K562 (cell line): ENCODE data around the gene CPNE2. TPM values are rescaled to one million over a fixed set of nuclear protein-coding genes. Genes with fewer than 3 reads are reported as not detected.
A peak's percentile ranks its signal among the peaks of the same experiment; 100 is the strongest.

Experiments used
- ATAC-seq: fragments of 200-7000 bp; cut with Tn5 transposase; 3 replicates; pipeline ENCODE4 v1.9.1; 2020; ENCODE audit warnings: moderate library complexity
- BruUV-seq: library from RNA; stranded (reverse); fragments of 400-500 nt; replicated peaks from 2 replicates; lab custom pipeline; 2021; lab: Mats Ljungman, UMichigan
- CTCF ChIA-PET: fragments of 300-600 bp; formaldehyde crosslinking; extraction: SDS; loops from one replicate; lab custom pipeline; 2021; ENCODE audit warnings: low intra/inter-chr PET ratio; lab: Yijun Ruan, JAX
- POLR2A ChIA-PET: fragments of 300-600, 350-650 bp; sonication (Branson Sonifier 250); formaldehyde crosslinking; extraction: SDS; loops from one replicate; lab custom pipeline; 2021; ENCODE audit warnings: antibody characterized with exemption, inconsistent platforms; lab: Yijun Ruan, JAX
- DNase-seq, 4 experiments: peaks; one replicate each; pipeline versions ENCODE4 v3.0.0 to v3.0.0-alpha.2; 2011 to 2018; ENCODE audit warnings: low spot score in 3 of 4, mixed read lengths in 3 of 4; ENCODE audit errors: extremely low read depth in 1 of 4
- FAIRE-seq: peaks from 2 replicates; lab custom pipeline; 2011; peaks lifted over from hg19 to GRCh38; lab: Jason Lieb, UNC
- H2AFZ ChIP-seq: 2 replicates; pipeline ENCODE4 v1.6.0; 2011; ENCODE audit warnings: low read depth, low read length, control low read depth, inconsistent platforms
- H3K27ac ChIP-seq: fragments of 200-600 bp; 3 replicates; pipeline ENCODE4 v1.8.0; 2011; ENCODE audit warnings: low read depth, mild to moderate bottlenecking, control low read depth, inconsistent platforms, low read length, moderate library complexity, mixed read lengths; ENCODE audit errors: extremely low read depth
- H3K27me3 ChIP-seq, 2 experiments: fragments of 300-600 bp in 1 of 2; 2 replicates in 1 of 2; 3 replicates in 1 of 2; pipeline versions ENCODE4 v1.6.0 to v1.8.0; 2011; ENCODE audit warnings: inconsistent platforms in 2 of 2, low read length in 2 of 2, mild to moderate bottlenecking in 1 of 2, mixed read lengths in 1 of 2, moderate library complexity in 1 of 2; ENCODE audit not compliant: control insufficient read depth in 2 of 2, insufficient read depth in 2 of 2
- H3K36me3 ChIP-seq: fragments of 300-600 bp; 3 replicates; pipeline ENCODE4 v1.8.0; 2011; ENCODE audit warnings: mild to moderate bottlenecking, low read length, inconsistent platforms; ENCODE audit not compliant: control insufficient read depth, insufficient read depth
- H3K4me1 ChIP-seq, 2 experiments: fragments of 200-600 bp in 1 of 2; replicated peaks in 1 of 2; 2 replicates in 1 of 2; 3 replicates in 1 of 2; pipeline versions ENCODE4 v1.5.1 to v1.8.0; 2011; ENCODE audit warnings: inconsistent platforms in 2 of 2, low read length in 2 of 2, mild to moderate bottlenecking in 1 of 2, mixed read lengths in 1 of 2, moderate library complexity in 1 of 2; ENCODE audit not compliant: control insufficient read depth in 2 of 2, insufficient read depth in 2 of 2
- H3K4me2 ChIP-seq: 2 replicates; pipeline ENCODE4 v1.6.1; 2011; ENCODE audit warnings: low read length, control low read depth, inconsistent platforms, mixed read lengths; ENCODE audit not compliant: insufficient read depth
- H3K4me3 ChIP-seq: fragments of 200-600 bp; sonication (generic), shearing (Covaris generic); 2 replicates; pipeline ENCODE4 v1.5.1; 2016; ENCODE audit warnings: control low read depth, inconsistent platforms
- H3K79me2 ChIP-seq: fragments of 200-600 bp; 3 replicates; pipeline ENCODE4 v1.8.0; 2011; ENCODE audit warnings: low read length, inconsistent platforms; ENCODE audit not compliant: control insufficient read depth, insufficient read depth
- H3K9ac ChIP-seq, 2 experiments: 2 replicates each; pipeline versions ENCODE4 v1.6.0 to v1.6.1; 2011; ENCODE audit warnings: low read depth in 2 of 2, low read length in 2 of 2, control low read depth in 1 of 2, inconsistent platforms in 1 of 2, mild to moderate bottlenecking in 1 of 2, mixed read lengths in 1 of 2; ENCODE audit not compliant: insufficient read depth in 1 of 2
- H3K9me1 ChIP-seq: one replicate; pipeline ENCODE4 v1.6.0; 2011; ENCODE audit warnings: inconsistent platforms, mild to moderate bottlenecking, low read length, moderate library complexity; ENCODE audit not compliant: control insufficient read depth, insufficient read depth
- H3K9me3 ChIP-seq: replicated peaks from 2 replicates; pipeline ENCODE4 v1.5.1; 2011; ENCODE audit warnings: low read depth, low read length, inconsistent platforms; ENCODE audit not compliant: control insufficient read depth, insufficient read depth
- H4K20me1 ChIP-seq: replicated peaks from 2 replicates; pipeline ENCODE4 v1.6.1; 2011; ENCODE audit warnings: low read length, inconsistent platforms, mixed read lengths; ENCODE audit not compliant: control insufficient read depth, insufficient read depth
- E2F6 ChIP-seq, 2 experiments: IDR thresholded peaks; 2 replicates each; pipeline ENCODE4 v1.6.1; 2011; ENCODE audit warnings: borderline replicate concordance in 1 of 2, control low read depth in 1 of 2, low read depth in 1 of 2, low read length in 1 of 2, mild to moderate bottlenecking in 1 of 2, mixed read lengths in 1 of 2, moderate library complexity in 1 of 2; ENCODE audit not compliant: insufficient read depth in 1 of 2, insufficient read length in 1 of 2, poor library complexity in 1 of 2, severe bottlenecking in 1 of 2; ENCODE audit errors: extremely low read depth in 1 of 2
- FIP1L1 ChIP-seq: fragments of 200-400 bp; formaldehyde crosslinking; IDR thresholded peaks from 2 replicates; pipeline ENCODE4 v1.6.1; 2018; ENCODE audit warnings: mild to moderate bottlenecking, low read depth, low read length; ENCODE audit not compliant: poor library complexity, severe bottlenecking
- MITF ChIP-seq: IDR thresholded peaks from 2 replicates; pipeline ENCODE4 v1.6.1; 2014; ENCODE audit warnings: antibody characterized with exemption
- MTF1 ChIP-seq: fragments of 250-450 bp; sonication (Bioruptor Pico); IDR thresholded peaks from 2 replicates; pipeline ENCODE4 v1.9.0; 2021; ENCODE audit warnings: moderate library complexity, mild to moderate bottlenecking, inconsistent platforms, borderline replicate concordance
- STAT5A ChIP-seq: IDR thresholded peaks from 2 replicates; pipeline ENCODE4 v1.6.1; 2012; ENCODE audit warnings: low read length, inconsistent platforms, borderline replicate concordance
- ZFP30 ChIP-seq: fragments of 250-450 bp; sonication (Bioruptor Pico); IDR thresholded peaks from 2 replicates; pipeline ENCODE4 v1.8.0; 2022; ENCODE audit warnings: moderate library complexity, mild to moderate bottlenecking, inconsistent platforms, borderline replicate concordance
- WGBS: fragments of 100-300 bp; shearing (Covaris generic); methylation state at CpG from one replicate; pipeline ENCODE4 v1.1.6; 2016; ENCODE audit warnings: low coverage, mixed read lengths; ENCODE audit not compliant: insufficient coverage; ENCODE audit errors: missing lambda C conversion rate; 5-methylcytosine and 5-hydroxymethylcytosine counted together
- in situ Hi-C: fragments of 300-500 bp; cut with MboI; formaldehyde crosslinking; loops from 4 replicates; pipeline ENCODE4 v1.15.0; 2018; ENCODE audit warnings: inconsistent platforms, mixed read lengths
- intact Hi-C: fragments of 100-400 bp; cut with micrococcal nuclease; formaldehyde crosslinking; loops from 2 replicates; pipeline ENCODE4 v1.14.2; 2022
- polyA plus RNA-seq, 8 experiments: library from polyadenylated mRNA; depleted of rRNA in 4 of 8; stranded (reverse) in 5 of 8; unstranded in 3 of 8; fragments of >200 nt; fragmentation: Nextera tagmentation in 2 of 8; fragmentation: Illumina TruSeq in 1 of 8; extraction: Ambion mirVana in 2 of 8; extraction: Trizol in 1 of 8; gene quantifications; 2 replicates each; pipeline versions ENCODE4 v1.2.1 to v1.2.3, GENCODE V29; 2011 to 2014; ENCODE audit warnings: inconsistent platforms in 1 of 8, missing spikeins in 1 of 8
- total RNA-seq, 7 experiments: library from RNA; depleted of rRNA in 6 of 7; stranded (reverse); fragments of >200 nt in 6 of 7; fragmentation: Illumina TruSeq in 2 of 7; extraction: Trizol in 2 of 7; gene quantifications; 2 replicates each; pipeline versions ENCODE4 v1.2.1 to v1.2.3, GENCODE V29; 2011 to 2021; ENCODE audit warnings: low replicate concordance in 1 of 7
- TF ChIP-seq, protein P1 (sequence below): fragments of 250-450 bp; sonication (Bioruptor Pico); IDR thresholded peaks from 2 replicates; pipeline ENCODE4 v1.5.0; 2021; ENCODE audit warnings: mild to moderate bottlenecking, borderline replicate concordance
- TF ChIP-seq, protein P2 (sequence below): fragments of 250-450 bp; sonication (Bioruptor Pico); IDR thresholded peaks from 2 replicates; pipeline ENCODE4 v1.4.0; 2020; ENCODE audit warnings: mild to moderate bottlenecking, moderate library complexity
- TF ChIP-seq, protein P3 (sequence below): sonication (generic); formaldehyde crosslinking; IDR thresholded peaks from 2 replicates; pipeline ENCODE4 v1.8.1; 2023; ENCODE audit warnings: mild to moderate bottlenecking, missing genetic modification reagents, moderate library complexity

CPNE2 gene
- total and polyA plus RNA-seq, 9 of the 15 experiments (the other 6 are each of a cell fraction or from before 2014, with no cell fraction given) = 3.0 to 13.9 (median 8.6) TPM

DNA sequence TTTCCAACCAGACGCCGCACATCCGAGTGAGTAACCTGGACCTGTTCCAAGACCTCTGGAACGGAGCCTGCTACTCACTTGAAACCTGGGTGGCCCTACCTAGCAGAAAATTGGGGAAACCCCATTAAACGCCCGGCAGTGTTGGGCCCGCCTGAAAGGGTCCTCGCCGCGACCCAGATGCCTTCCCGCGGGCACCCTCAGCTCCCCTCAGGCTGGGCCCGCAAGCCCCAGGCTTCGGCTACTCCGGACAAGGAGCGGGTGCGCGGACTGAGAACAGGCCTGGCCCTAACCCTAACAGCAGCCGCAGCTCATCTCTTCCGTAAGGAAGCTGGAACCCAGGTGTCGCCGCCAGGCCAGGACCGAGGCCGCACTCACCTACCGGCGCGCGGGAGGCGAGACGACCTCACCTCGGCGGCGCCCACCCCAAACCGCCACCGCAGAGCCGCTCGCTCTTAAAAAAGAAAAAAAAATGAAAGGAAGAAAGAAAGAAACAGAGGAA is 93.1 kb downstream of the CPNE2 start:
- H3K9me1 ChIP-seq = no peaks in the 10 kb centered on the region
- 1% methylated on average over 37 of the region's 37 CpGs for WGBS
- peak overlapping the region; percentile 91 to 97 for H3K9ac ChIP-seq
- peak overlapping the region; percentile 84 for H3K4me2 ChIP-seq
- H3K79me2 ChIP-seq = peaks cover 94% of the 10 kb centered on the region
- peaks cover 6 to 9% of the 10 kb centered on the region in 2 experiments for H3K4me1 ChIP-seq
- H3K27ac ChIP-seq = peak overlapping the region; percentile 93
- ChIA-PET POLR2A (interaction anchor here (0.6 to 1.2 kb wide), 14 partner anchors 8 to 1273 kb away, joined by 3 to 8 read pairs (median 3); partner anchors contain the start of gene ARL2BP), CTCF (interaction anchor here (0.6 kb wide), 1 partner anchor 25 kb away, joined by 3 read pairs; no protein-coding TSS in a partner anchor)
- H2AFZ ChIP-seq = peak overlapping the region; percentile 83
- BruUV-seq = TSS peak; percentile 77
- peaks cover 7% of the 10 kb centered on the region; the same call in 1 of the 3 replicates for H3K36me3 ChIP-seq
- no peaks in the 10 kb centered on the region for H4K20me1 ChIP-seq
- no peak for FAIRE-seq
- peak; percentile 41 for ATAC-seq
- H3K4me3 ChIP-seq = peak overlapping the region; percentile 94
- peak in 3 of 4 experiments; percentile 40 to 55 (median 49) for DNase-seq
- no peaks in the 10 kb centered on the region for H3K27me3 ChIP-seq
- H3K9me3 ChIP-seq = no peaks in the 10 kb centered on the region
- in situ Hi-C loops = no loop called here
- intact Hi-C loops = no loop called here
- TF ChIP-seq, protein P1, sequence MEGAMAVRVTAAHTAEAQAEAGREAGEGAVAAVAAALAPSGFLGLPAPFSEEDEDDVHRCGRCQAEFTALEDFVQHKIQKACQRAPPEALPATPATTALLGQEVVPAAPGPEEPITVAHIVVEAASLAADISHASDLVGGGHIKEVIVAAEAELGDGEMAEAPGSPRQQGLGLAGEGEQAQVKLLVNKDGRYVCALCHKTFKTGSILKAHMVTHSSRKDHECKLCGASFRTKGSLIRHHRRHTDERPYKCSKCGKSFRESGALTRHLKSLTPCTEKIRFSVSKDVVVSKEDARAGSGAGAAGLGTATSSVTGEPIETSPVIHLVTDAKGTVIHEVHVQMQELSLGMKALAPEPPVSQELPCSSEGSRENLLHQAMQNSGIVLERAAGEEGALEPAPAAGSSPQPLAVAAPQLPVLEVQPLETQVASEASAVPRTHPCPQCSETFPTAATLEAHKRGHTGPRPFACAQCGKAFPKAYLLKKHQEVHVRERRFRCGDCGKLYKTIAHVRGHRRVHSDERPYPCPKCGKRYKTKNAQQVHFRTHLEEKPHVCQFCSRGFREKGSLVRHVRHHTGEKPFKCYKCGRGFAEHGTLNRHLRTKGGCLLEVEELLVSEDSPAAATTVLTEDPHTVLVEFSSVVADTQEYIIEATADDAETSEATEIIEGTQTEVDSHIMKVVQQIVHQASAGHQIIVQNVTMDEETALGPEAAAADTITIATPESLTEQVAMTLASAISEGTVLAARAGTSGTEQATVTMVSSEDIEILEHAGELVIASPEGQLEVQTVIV (CRISPR knock-in tag) = no peak
- TF ChIP-seq FIP1L1 (no peak), STAT5A (no peak), ZFP30 (CRISPR knock-in tag) (no peak), MTF1 (no peak), E2F6 (IDR thresholded peaks at IDR 0.05; ENCODE audit: borderline replicate concordance in 1 of 2, extremely low read depth in 1 of 2, insufficient read depth in 1 of 2, insufficient read length in 1 of 2, low read depth in 1 of 2, low read length in 1 of 2, poor library complexity in 1 of 2, severe bottlenecking in 1 of 2) (peak in 1 of 2 experiments; percentile 17), MITF (no peak)
- TF ChIP-seq, protein P2, sequence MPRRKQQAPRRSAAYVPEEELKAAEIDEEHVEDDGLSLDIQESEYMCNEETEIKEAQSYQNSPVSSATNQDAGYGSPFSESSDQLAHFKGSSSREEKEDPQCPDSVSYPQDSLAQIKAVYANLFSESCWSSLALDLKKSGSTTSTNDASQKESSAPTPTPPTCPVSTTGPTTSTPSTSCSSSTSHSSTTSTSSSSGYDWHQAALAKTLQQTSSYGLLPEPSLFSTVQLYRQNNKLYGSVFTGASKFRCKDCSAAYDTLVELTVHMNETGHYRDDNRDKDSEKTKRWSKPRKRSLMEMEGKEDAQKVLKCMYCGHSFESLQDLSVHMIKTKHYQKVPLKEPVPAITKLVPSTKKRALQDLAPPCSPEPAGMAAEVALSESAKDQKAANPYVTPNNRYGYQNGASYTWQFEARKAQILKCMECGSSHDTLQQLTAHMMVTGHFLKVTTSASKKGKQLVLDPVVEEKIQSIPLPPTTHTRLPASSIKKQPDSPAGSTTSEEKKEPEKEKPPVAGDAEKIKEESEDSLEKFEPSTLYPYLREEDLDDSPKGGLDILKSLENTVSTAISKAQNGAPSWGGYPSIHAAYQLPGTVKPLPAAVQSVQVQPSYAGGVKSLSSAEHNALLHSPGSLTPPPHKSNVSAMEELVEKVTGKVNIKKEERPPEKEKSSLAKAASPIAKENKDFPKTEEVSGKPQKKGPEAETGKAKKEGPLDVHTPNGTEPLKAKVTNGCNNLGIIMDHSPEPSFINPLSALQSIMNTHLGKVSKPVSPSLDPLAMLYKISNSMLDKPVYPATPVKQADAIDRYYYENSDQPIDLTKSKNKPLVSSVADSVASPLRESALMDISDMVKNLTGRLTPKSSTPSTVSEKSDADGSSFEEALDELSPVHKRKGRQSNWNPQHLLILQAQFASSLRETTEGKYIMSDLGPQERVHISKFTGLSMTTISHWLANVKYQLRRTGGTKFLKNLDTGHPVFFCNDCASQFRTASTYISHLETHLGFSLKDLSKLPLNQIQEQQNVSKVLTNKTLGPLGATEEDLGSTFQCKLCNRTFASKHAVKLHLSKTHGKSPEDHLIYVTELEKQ (CRISPR knock-in tag) = no peak
- TF ChIP-seq, protein P3, sequence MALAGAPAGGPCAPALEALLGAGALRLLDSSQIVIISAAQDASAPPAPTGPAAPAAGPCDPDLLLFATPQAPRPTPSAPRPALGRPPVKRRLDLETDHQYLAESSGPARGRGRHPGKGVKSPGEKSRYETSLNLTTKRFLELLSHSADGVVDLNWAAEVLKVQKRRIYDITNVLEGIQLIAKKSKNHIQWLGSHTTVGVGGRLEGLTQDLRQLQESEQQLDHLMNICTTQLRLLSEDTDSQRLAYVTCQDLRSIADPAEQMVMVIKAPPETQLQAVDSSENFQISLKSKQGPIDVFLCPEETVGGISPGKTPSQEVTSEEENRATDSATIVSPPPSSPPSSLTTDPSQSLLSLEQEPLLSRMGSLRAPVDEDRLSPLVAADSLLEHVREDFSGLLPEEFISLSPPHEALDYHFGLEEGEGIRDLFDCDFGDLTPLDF = peak; percentile 52; the same call in 1 of the 2 replicates
